Measurements from ENCODE around the gene PIGO. TPM values are rescaled to one million over a fixed set of nuclear protein-coding genes. Genes with fewer than 3 reads are reported as not detected.

The PIGO gene
- total RNA-seq, result 10 to 100 TPM; 28.5 to 31.6 TPM

DNA sequence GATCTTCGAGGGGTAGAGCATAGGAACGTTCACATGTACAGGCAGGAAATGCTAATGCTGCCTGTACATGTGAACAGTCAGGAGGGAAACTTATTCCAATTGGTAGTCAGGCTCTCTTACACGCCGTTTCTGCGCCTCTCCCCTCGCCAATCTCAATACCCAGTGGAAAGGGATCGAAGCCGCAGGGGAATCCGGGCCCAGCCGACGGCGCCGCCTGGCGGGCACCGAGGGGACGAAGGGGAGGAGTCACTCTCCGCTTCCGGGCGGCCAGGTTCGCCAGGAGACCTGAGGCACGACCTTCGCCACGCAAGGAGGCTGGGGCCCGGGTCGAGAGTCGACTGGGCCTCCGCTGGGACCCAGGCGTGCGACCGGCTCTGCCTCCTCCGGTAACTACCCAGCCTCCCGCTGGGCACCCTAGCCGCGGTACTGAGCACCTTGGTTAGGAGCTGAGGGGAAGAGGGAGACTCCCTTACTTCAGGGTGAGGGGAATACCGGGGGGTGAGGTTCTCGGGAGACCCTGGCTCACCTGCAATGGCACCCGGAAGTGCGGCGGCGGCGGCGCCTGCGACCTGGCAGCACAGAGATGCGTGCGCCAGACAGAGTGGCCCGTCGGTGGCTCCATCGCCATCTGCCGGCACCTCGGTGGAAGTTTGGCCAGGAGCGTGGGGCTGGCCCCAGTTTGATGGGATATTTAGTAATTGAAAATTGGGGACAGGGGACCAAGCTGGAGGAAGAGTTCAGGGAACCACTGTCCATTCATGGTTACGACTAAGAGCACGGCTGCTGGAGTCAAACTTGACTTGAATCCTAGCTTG lies at the start of gene PIGO:
PIGO (minus strand) TSS at position 557 of the 815 bp plus-strand sequence. CDS start 1,026 bp downstream, outside the sequence.
- Mint-ChIP-seq H3K27me3 (no peaks in the 10 kb centered on the region), H3K36me3 (peaks cover 21% of the 10 kb centered on the region), H3K27ac (peak within 1 kb of the TSS; percentile 90), H3K4me1 (peaks cover 42% of the 10 kb centered on the region), H3K4me3 (peak within 1 kb of the TSS; percentile 84), H3K9me3 (ENCODE audit: low read depth) (no peaks in the 10 kb centered on the region)
- CTCF ChIA-PET, result interaction anchor here (1.2 to 6.1 kb wide), 14 partner anchors 9 to 197 kb away, joined by 3 to 69 read pairs (median 6); partner anchors contain the start of genes ATOSB, FANCG and VCP
- DNase-seq (peak; percentile 92), ATAC-seq (peak; percentile 95)

DNA sequence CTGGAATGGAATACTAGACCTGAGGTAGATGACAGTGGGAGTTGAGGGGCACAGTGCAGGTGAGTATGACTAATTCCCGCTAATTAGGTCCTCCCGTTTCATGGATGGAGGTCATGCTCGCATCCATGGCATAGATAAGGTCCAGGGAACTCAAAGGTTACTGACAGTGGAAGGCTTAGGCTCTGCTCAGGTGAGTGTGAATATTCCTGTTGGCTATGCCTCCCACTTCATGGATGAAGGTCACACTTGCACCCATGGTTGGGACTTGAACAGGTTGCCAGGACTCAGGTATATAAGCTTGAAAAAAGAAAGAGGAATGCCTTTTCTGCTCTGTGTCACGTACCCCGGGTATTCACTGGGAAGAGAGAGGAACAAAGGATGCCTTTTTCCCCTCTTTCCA lies 45.6 kb upstream of the PIGO start:
- CTCF ChIA-PET, result no interaction called here
- H3K4me1 Mint-ChIP-seq, result no peaks in the 10 kb centered on the region
- no peak overlapping the region for H3K27ac Mint-ChIP-seq
- ATAC-seq (no peak), DNase-seq (no peak)
- H3K9me3 Mint-ChIP-seq (ENCODE audit: low read depth), result peaks cover 6% of the 10 kb centered on the region
- H3K4me3 Mint-ChIP-seq, result no peak overlapping the region
- H3K36me3 Mint-ChIP-seq, result no peaks in the 10 kb centered on the region
- no peaks in the 10 kb centered on the region for H3K27me3 Mint-ChIP-seq

DNA sequence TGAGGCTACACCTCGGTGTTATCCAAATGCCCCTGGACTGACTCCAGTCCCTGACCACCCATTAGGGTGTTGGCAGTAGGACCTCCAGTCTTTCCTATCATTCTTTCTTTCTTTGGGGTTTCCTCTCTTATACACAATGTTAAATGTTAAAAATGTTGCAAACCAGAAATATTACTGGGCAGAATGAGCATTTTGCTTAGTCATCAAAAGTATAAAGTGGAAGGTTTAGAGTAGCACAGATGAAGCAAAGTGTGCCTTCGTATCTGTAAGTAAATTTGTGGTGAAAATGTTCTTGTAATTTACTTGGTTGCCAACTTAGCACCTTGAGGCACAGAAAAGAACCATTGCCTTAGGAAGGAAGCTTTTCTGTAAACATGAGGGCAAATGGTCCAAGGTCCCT lies 43.7 kb upstream of the PIGO start:
- Mint-ChIP-seq H3K4me1 (no peaks in the 10 kb centered on the region), H3K27ac (no peak overlapping the region), H3K4me3 (no peak overlapping the region), H3K9me3 (ENCODE audit: low read depth) (peaks cover 4% of the 10 kb centered on the region), H3K27me3 (no peaks in the 10 kb centered on the region), H3K36me3 (no peaks in the 10 kb centered on the region)
- ATAC-seq (no peak), DNase-seq (no peak)
- CTCF ChIA-PET, result no interaction called here

DNA sequence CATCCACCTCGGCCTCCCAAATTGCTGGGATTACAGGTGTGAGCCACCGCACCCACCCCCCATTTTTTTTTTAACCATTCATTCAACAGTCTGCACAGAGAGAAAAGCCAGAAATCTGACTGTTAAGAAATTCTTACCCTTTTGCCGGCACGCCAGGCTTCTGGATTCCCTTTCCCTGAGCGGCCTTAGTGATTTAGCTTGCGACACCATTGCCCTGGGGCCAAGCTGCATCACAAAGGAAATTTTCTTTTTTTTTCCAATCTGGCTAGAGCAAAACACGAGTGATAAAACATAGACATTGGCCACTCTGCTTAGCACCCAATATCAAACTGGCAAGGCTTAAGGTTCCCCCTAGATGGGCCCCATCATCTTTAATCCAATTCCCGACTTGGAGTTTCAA lies 40.5 kb upstream of the PIGO start:
- Mint-ChIP-seq H3K36me3 (peaks cover 1% of the 10 kb centered on the region), H3K4me1 (no peaks in the 10 kb centered on the region), H3K4me3 (no peak overlapping the region), H3K27me3 (no peaks in the 10 kb centered on the region), H3K9me3 (ENCODE audit: low read depth) (peaks cover 6% of the 10 kb centered on the region), H3K27ac (no peak overlapping the region)
- CTCF ChIA-PET, result interaction anchor here (1.4 kb wide), 1 partner anchor 10 kb away, joined by 4 read pairs; no protein-coding TSS in a partner anchor
- no peak for ATAC-seq
- DNase-seq, result no peak

GRCh38 chr9:35135988-35136387 lies 39.6 kb upstream of the PIGO start:
- CTCF ChIA-PET, result interaction anchor here (1.4 kb wide), 1 partner anchor 9 kb away, joined by 4 read pairs; no protein-coding TSS in a partner anchor
- H3K27ac Mint-ChIP-seq, result no peak overlapping the region
- DNase-seq (no peak), ATAC-seq (no peak)
- H3K4me1 Mint-ChIP-seq, result no peaks in the 10 kb centered on the region
- H3K4me3 Mint-ChIP-seq, result no peak overlapping the region
- peaks cover 6% of the 10 kb centered on the region for H3K9me3 Mint-ChIP-seq (ENCODE audit: low read depth)
- H3K36me3 Mint-ChIP-seq, result peaks cover 1% of the 10 kb centered on the region
- no peaks in the 10 kb centered on the region for H3K27me3 Mint-ChIP-seq

DNA sequence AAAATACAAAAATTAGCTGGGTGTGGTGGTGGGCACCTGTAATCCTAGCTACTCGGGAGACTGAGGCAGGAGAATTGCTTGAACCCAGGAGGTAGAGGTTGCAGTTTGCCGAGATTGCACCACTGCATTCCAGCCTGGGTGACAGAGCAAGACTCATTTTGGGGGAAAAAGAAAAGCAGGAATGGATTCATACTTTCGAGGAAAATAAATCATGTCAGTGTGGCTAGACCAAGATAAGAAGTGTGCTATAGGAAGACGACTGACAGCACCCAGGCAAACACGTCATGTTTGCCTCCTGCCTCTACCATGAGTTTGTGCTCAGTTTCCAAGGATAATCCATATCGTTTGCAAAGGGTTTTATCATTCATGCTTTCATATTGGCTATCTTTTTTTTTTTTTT lies 38.5 kb upstream of the PIGO start:
- DNase-seq (no peak), ATAC-seq (no peak)
- peaks cover 6% of the 10 kb centered on the region for H3K9me3 Mint-ChIP-seq (ENCODE audit: low read depth)
- H3K36me3 Mint-ChIP-seq, result peaks cover 1% of the 10 kb centered on the region
- CTCF ChIA-PET, result no interaction called here
- no peaks in the 10 kb centered on the region for H3K27me3 Mint-ChIP-seq
- no peak overlapping the region for H3K4me3 Mint-ChIP-seq
- no peaks in the 10 kb centered on the region for H3K4me1 Mint-ChIP-seq
- H3K27ac Mint-ChIP-seq, result no peak overlapping the region

- Mint-ChIP-seq H3K36me3 (no peaks in the 10 kb centered on the region), H3K27me3 (peaks cover 7% of the 10 kb centered on the region), H3K9me3 (ENCODE audit: low read depth) (no peaks in the 10 kb centered on the region), H3K27ac (peak overlapping the region; percentile 84), H3K4me3 (peak overlapping the region; percentile 90), H3K4me1 (peaks cover 33% of the 10 kb centered on the region)
- DNase-seq (peak; percentile 93), ATAC-seq (peak; percentile 54)
- CTCF ChIA-PET, result interaction anchor here (0.7 to 4.9 kb wide), 18 partner anchors 12 to 483 kb away, joined by 3 to 34 read pairs (median 4); partner anchors contain the start of genes PIGO and STOML2
These were observed 20.6 kb upstream of the PIGO start for GRCh38 chr9:35116898-35117551.

DNA sequence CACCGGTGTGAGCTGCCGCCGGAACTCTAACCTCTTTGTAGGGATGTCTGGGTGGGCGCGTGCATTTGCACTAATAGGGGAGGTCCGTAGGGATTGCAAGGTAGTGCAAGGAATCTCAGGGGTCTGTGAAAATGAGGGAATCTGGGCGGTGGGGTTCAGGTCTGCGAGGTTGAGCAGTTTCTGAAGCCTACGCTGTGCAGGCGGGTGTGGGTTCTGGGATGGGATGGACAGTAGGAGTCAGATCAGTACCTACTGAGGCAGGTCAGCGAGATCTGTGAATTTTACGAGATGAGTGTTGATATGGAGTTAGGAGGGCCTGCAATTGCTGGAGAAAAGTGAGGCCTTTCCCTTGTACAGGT lies 20.1 kb upstream of the PIGO start:
- peaks cover 7% of the 10 kb centered on the region for H3K27me3 Mint-ChIP-seq
- CTCF ChIA-PET, result interaction anchor here (0.8 to 4.9 kb wide), 14 partner anchors 13 to 437 kb away, joined by 3 to 34 read pairs (median 5); partner anchors contain the start of genes PIGO and STOML2
- H3K4me1 Mint-ChIP-seq, result peaks cover 38% of the 10 kb centered on the region
- H3K9me3 Mint-ChIP-seq (ENCODE audit: low read depth), result no peaks in the 10 kb centered on the region
- DNase-seq (no peak), ATAC-seq (peak; percentile 0)
- peak overlapping the region; percentile 90 for H3K4me3 Mint-ChIP-seq
- peak overlapping the region; percentile 84 for H3K27ac Mint-ChIP-seq
- no peaks in the 10 kb centered on the region for H3K36me3 Mint-ChIP-seq

- DNase-seq (peak; percentile 98), ATAC-seq (peak; percentile 69)
- peaks cover 7% of the 10 kb centered on the region for H3K27me3 Mint-ChIP-seq
- peak within 1 kb of the TSS; percentile 90 for H3K4me3 Mint-ChIP-seq
- H3K27ac Mint-ChIP-seq, result peak within 1 kb of the TSS; percentile 84
- H3K4me1 Mint-ChIP-seq, result peaks cover 40% of the 10 kb centered on the region
- no peaks in the 10 kb centered on the region for H3K36me3 Mint-ChIP-seq
- CTCF ChIA-PET, result interaction anchor here (0.8 to 4.9 kb wide), 14 partner anchors 13 to 438 kb away, joined by 3 to 34 read pairs (median 4); partner anchors contain the start of genes PIGO, STOML2 and VCP
- H3K9me3 Mint-ChIP-seq (ENCODE audit: low read depth), result no peaks in the 10 kb centered on the region
These were observed 19.5 kb upstream of the PIGO start, which contains the start of gene ATOSB for GRCh38 chr9:35115680-35116538. Gene ATOSB, minus strand, starts transcription at chr9:35115862. Its CDS starts 7,588 bp downstream, at chr9:35108274.

DNA sequence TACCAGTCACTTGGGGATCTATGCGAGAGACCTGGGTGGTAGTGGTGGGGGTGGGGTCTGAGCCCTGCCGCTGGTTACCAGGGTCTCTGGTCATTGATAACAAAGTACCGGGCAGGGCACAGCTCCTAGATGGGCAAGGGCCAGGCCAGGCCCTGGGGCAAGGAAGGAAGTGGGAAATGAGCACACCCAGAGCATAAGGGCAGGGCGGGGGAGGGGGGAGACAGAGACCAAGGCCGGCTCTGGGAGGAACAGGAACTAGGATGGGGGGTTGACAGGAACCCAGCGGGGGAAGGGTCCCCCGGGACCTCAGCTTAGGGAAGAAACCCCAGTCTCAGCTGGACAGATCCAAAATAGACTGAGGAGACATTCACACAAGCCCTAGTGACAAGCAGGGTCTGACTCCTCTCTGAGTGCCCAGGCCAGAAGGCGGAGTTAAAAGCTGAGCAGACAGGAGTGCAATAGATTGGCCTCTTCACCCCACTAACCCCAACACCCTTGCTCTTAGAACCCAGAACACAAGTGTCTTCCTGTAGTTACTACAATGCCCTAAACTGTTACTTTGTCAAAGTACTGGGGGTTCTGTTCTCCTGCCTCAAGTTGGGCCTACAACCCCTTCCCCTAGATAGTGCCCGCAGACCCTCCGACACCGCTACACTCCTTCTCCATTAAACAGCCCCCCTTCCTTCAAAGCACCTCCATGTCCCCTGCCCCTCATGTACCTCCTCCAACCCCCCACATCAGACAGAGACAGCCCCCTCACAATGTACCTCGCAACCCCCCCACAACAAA lies 18.6 kb upstream of the PIGO start:
- H3K4me1 Mint-ChIP-seq, result peaks cover 45% of the 10 kb centered on the region
- peak; percentile 7 for ATAC-seq
- CTCF ChIA-PET, result interaction anchor here (0.8 to 4.9 kb wide), 18 partner anchors 10 to 617 kb away, joined by 3 to 34 read pairs (median 6); partner anchors contain the start of genes CREB3, FANCG, PIGO and STOML2
- H3K36me3 Mint-ChIP-seq, result no peaks in the 10 kb centered on the region
- H3K27ac Mint-ChIP-seq, result peak overlapping the region; percentile 84
- peak; percentile 78 for DNase-seq
- H3K9me3 Mint-ChIP-seq (ENCODE audit: low read depth), result no peaks in the 10 kb centered on the region
- peaks cover 3% of the 10 kb centered on the region for H3K27me3 Mint-ChIP-seq
- H3K4me3 Mint-ChIP-seq, result peak overlapping the region; percentile 90

- CTCF ChIA-PET, result interaction anchor here (0.9 to 4.9 kb wide), 9 partner anchors 10 to 618 kb away, joined by 3 to 34 read pairs (median 6); partner anchors contain the start of genes CREB3, FANCG, PIGO and STOML2
- Mint-ChIP-seq H3K36me3 (no peaks in the 10 kb centered on the region), H3K27me3 (peaks cover 3% of the 10 kb centered on the region), H3K27ac (peak overlapping the region; percentile 84), H3K9me3 (ENCODE audit: low read depth) (no peaks in the 10 kb centered on the region), H3K4me1 (peaks cover 49% of the 10 kb centered on the region), H3K4me3 (peak overlapping the region; percentile 90)
- peak; percentile 16 for ATAC-seq
- DNase-seq, result peak; percentile 89
These were observed 17.9 kb upstream of the PIGO start for GRCh38 chr9:35114113-35114839.
